Astrocyte (in vitro differentiated cells and primary cell): ENCODE measurements around the gene TCHHL1. TPM values are rescaled to one million over a fixed set of nuclear protein-coding genes. Genes with fewer than 3 reads are reported as not detected.

Experiments used
- DNase-seq: peaks from one replicate; pipeline ENCODE4 v3.0.0-alpha.2; 2010; ENCODE audit warnings: low read depth
- FAIRE-seq: peaks from 2 replicates; lab custom pipeline; 2011; peaks lifted over from hg19 to GRCh38; lab: Jason Lieb, UNC
- H2AFZ ChIP-seq: 2 replicates; pipeline ENCODE4 v1.6.0; 2012; ENCODE audit warnings: low read depth, low read length, inconsistent platforms
- H3K27ac ChIP-seq: 2 replicates; pipeline ENCODE4 v1.5.1; 2011; ENCODE audit warnings: low read depth, low read length, inconsistent platforms
- H3K27me3 ChIP-seq: 2 replicates; pipeline ENCODE4 v1.6.0; 2011; ENCODE audit warnings: low read length, inconsistent platforms; ENCODE audit not compliant: insufficient read depth
- H3K36me3 ChIP-seq: 2 replicates; pipeline ENCODE4 v1.5.1; 2011; ENCODE audit warnings: low read length, inconsistent platforms; ENCODE audit not compliant: insufficient read depth
- H3K4me1 ChIP-seq: 2 replicates; pipeline ENCODE4 v1.5.1; 2011; ENCODE audit warnings: low read length, inconsistent platforms; ENCODE audit not compliant: insufficient read depth
- H3K4me2 ChIP-seq: 2 replicates; pipeline ENCODE4 v1.6.0; 2012; ENCODE audit warnings: low read length, inconsistent platforms
- H3K4me3 ChIP-seq: 2 replicates; pipeline ENCODE4 v1.5.1; 2011; ENCODE audit warnings: low read depth, mild to moderate bottlenecking, low read length, inconsistent platforms; ENCODE audit not compliant: insufficient read depth
- H3K79me2 ChIP-seq: 2 replicates; pipeline ENCODE4 v1.6.0; 2012; ENCODE audit warnings: mild to moderate bottlenecking, low read length, inconsistent platforms; ENCODE audit not compliant: insufficient read depth
- H3K9ac ChIP-seq: 2 replicates; pipeline ENCODE4 v1.6.0; 2012; ENCODE audit warnings: mild to moderate bottlenecking, low read length, inconsistent platforms
- H3K9me3 ChIP-seq: 2 replicates; pipeline ENCODE4 v1.5.1; 2012; ENCODE audit warnings: low read depth, mild to moderate bottlenecking, low read length, inconsistent platforms; ENCODE audit not compliant: insufficient read depth
- H4K20me1 ChIP-seq: 2 replicates; pipeline ENCODE4 v1.6.0; 2012; ENCODE audit warnings: low read length, inconsistent platforms; ENCODE audit not compliant: insufficient read depth
- H3K27ac Mint-ChIP-seq: one replicate; pipeline ENCODE4 v1.8.0; 2021; ENCODE audit warnings: mild to moderate bottlenecking, mixed read lengths; ENCODE audit not compliant: unreplicated experiment
- H3K27me3 Mint-ChIP-seq: one replicate; pipeline ENCODE4 v1.8.0; 2021; ENCODE audit warnings: low read depth, mixed read lengths; ENCODE audit not compliant: unreplicated experiment
- H3K36me3 Mint-ChIP-seq: one replicate; pipeline ENCODE4 v1.8.0; 2021; ENCODE audit warnings: low read depth, mixed read lengths; ENCODE audit not compliant: unreplicated experiment
- H3K4me1 Mint-ChIP-seq: one replicate; pipeline ENCODE4 v1.8.0; 2021; ENCODE audit warnings: low read depth, mixed read lengths; ENCODE audit not compliant: unreplicated experiment
- H3K4me3 Mint-ChIP-seq: one replicate; pipeline ENCODE4 v1.8.0; 2021; ENCODE audit warnings: mild to moderate bottlenecking, moderate library complexity, mixed read lengths; ENCODE audit not compliant: unreplicated experiment
- H3K9me3 Mint-ChIP-seq: one replicate; pipeline ENCODE4 v1.8.0; 2021; ENCODE audit warnings: mild to moderate bottlenecking, mixed read lengths; ENCODE audit not compliant: unreplicated experiment
- EZH2 ChIP-seq: IDR thresholded peaks from 2 replicates; pipeline ENCODE4 v1.6.1; 2012; ENCODE audit warnings: mild to moderate bottlenecking, low read length, inconsistent platforms; ENCODE audit not compliant: insufficient read depth
- total RNA-seq: library from RNA; stranded (reverse); gene quantifications from 2 replicates; pipeline ENCODE4 v1.2.1, GENCODE V29; 2021
- TF ChIP-seq, protein P1 (sequence below): IDR thresholded peaks from 2 replicates; pipeline ENCODE4 v1.5.1; 2011; ENCODE audit warnings: low read depth, mild to moderate bottlenecking, inconsistent platforms, low read length, moderate library complexity; ENCODE audit not compliant: insufficient read depth

The TCHHL1 gene
- total RNA-seq, 1 donor from 2014 or later: not detected

DNA sequence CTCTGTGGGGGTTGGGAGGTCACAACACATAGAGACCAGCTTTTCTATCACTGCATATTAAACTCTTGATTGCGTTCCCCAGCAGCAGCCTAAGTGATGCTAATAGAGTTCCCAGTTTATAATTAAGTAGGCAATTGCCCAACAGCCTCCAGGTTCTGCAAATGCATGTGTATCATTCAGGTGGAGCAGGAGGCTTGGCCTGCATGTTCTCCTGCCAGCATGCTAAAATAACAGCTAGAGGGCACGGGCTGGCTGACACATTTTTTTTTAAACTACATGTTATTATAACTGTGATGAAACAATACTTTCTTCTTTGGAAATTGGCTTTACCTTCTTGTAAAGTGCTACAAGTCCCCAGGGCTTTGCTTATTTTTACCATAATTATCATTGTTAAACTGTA lies 16.0 kb upstream of the TCHHL1 start:
- Histone ChIP-seq H3K27me3 (peaks cover 54% of the 10 kb centered on the region), H3K4me3 (no peak overlapping the region), H2AFZ (no peak overlapping the region), H4K20me1 (no peaks in the 10 kb centered on the region), H3K4me1 (peaks cover under 1% of the 10 kb centered on the region), H3K9me3 (peaks cover 13% of the 10 kb centered on the region), H3K9ac (no peak overlapping the region), H3K36me3 (no peaks in the 10 kb centered on the region), H3K4me2 (no peak overlapping the region), H3K79me2 (no peaks in the 10 kb centered on the region), H3K27ac (no peak overlapping the region)
- DNase-seq (no peak), FAIRE-seq (no peak)
- H3K4me1 Mint-ChIP-seq: peaks cover 4% of the 10 kb centered on the region
- TF ChIP-seq EZH2: no peak
- TF ChIP-seq, protein P1, sequence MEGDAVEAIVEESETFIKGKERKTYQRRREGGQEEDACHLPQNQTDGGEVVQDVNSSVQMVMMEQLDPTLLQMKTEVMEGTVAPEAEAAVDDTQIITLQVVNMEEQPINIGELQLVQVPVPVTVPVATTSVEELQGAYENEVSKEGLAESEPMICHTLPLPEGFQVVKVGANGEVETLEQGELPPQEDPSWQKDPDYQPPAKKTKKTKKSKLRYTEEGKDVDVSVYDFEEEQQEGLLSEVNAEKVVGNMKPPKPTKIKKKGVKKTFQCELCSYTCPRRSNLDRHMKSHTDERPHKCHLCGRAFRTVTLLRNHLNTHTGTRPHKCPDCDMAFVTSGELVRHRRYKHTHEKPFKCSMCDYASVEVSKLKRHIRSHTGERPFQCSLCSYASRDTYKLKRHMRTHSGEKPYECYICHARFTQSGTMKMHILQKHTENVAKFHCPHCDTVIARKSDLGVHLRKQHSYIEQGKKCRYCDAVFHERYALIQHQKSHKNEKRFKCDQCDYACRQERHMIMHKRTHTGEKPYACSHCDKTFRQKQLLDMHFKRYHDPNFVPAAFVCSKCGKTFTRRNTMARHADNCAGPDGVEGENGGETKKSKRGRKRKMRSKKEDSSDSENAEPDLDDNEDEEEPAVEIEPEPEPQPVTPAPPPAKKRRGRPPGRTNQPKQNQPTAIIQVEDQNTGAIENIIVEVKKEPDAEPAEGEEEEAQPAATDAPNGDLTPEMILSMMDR: no peak
- no peak overlapping the region for H3K27ac Mint-ChIP-seq
- no peaks in the 10 kb centered on the region for H3K36me3 Mint-ChIP-seq
- peaks cover 59% of the 10 kb centered on the region for H3K27me3 Mint-ChIP-seq
- H3K9me3 Mint-ChIP-seq: peaks cover 14% of the 10 kb centered on the region
- H3K4me3 Mint-ChIP-seq: no peak overlapping the region

- DNase-seq (no peak), FAIRE-seq (no peak)
- Histone ChIP-seq H3K9ac (no peak overlapping the region), H4K20me1 (no peaks in the 10 kb centered on the region), H3K27ac (no peak overlapping the region), H2AFZ (no peak overlapping the region), H3K36me3 (no peaks in the 10 kb centered on the region), H3K79me2 (no peaks in the 10 kb centered on the region), H3K4me2 (no peak overlapping the region), H3K27me3 (peaks cover 2% of the 10 kb centered on the region), H3K4me1 (no peaks in the 10 kb centered on the region), H3K4me3 (no peak overlapping the region), H3K9me3 (no peaks in the 10 kb centered on the region)
- H3K27me3 Mint-ChIP-seq: peaks cover 30% of the 10 kb centered on the region
- H3K4me1 Mint-ChIP-seq: no peaks in the 10 kb centered on the region
- no peak for TF ChIP-seq EZH2
- TF ChIP-seq, protein P1: no peak
- no peaks in the 10 kb centered on the region for H3K36me3 Mint-ChIP-seq
- H3K9me3 Mint-ChIP-seq: peaks cover 3% of the 10 kb centered on the region
- H3K27ac Mint-ChIP-seq: no peak overlapping the region
- H3K4me3 Mint-ChIP-seq: no peak overlapping the region
Measured at GRCh38 chr1:152096931-152097330, 8.1 kb upstream of the TCHHL1 start.

DNA sequence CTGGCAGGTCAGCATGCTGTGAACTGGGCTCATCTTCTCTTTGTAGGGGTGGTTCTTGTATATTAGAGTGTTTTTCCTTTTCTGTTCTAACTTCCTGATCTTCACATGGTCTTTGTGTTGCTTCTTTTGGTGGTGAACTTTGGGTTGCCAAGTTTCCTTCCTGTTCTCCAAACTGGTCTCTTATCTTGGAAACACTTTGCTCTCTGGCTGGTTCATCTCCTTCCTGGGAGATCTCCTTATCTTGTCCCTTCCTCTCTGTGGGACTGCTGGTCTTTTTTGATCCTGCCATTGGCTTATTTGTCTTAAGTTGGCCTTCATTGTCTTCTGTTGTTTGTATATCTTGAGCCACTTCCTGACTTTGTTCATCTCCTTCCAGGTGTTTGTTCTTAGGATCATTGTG lies 2.1 kb downstream of the TCHHL1 start:
- no peak overlapping the region for H3K27ac ChIP-seq
- H3K27me3 ChIP-seq: peaks cover 5% of the 10 kb centered on the region
- no peak overlapping the region for H3K9ac ChIP-seq
- H3K27ac Mint-ChIP-seq: no peak overlapping the region
- H3K9me3 ChIP-seq: no peaks in the 10 kb centered on the region
- DNase-seq (no peak), FAIRE-seq (no peak)
- no peaks in the 10 kb centered on the region for H3K4me1 Mint-ChIP-seq
- no peaks in the 10 kb centered on the region for H3K79me2 ChIP-seq
- peaks cover 10% of the 10 kb centered on the region for H3K27me3 Mint-ChIP-seq
- no peaks in the 10 kb centered on the region for H3K9me3 Mint-ChIP-seq
- no peak overlapping the region for H3K4me2 ChIP-seq
- TF ChIP-seq EZH2: no peak
- TF ChIP-seq, protein P1: no peak
- H3K4me3 ChIP-seq: no peak overlapping the region
- no peaks in the 10 kb centered on the region for H4K20me1 ChIP-seq
- H3K4me3 Mint-ChIP-seq: no peak overlapping the region
- H2AFZ ChIP-seq: no peak overlapping the region
- H3K4me1 ChIP-seq: no peaks in the 10 kb centered on the region
- H3K36me3 ChIP-seq: no peaks in the 10 kb centered on the region
- H3K36me3 Mint-ChIP-seq: no peaks in the 10 kb centered on the region
